GM21367 (cell line): ENCODE results near the gene FAM89B.

Source experiments
- ATAC-seq: cut with Tn5 transposase; IDR thresholded peaks from one replicate; pipeline ENCODE4 v1.9.1; 2021; ENCODE audit not compliant: unreplicated experiment

The FAM89B gene

GRCh38 chr11:65573391-65574079, 1.2 kb downstream of the FAM89B start:
- ATAC-seq: no peak

GRCh38 chr11:65574109-65574810, 1.9 kb downstream of the FAM89B start:
- no peak for ATAC-seq

GRCh38 chr11:65574811-65575567, 2.7 kb downstream of the FAM89B start:
- ATAC-seq: no peak

DNA sequence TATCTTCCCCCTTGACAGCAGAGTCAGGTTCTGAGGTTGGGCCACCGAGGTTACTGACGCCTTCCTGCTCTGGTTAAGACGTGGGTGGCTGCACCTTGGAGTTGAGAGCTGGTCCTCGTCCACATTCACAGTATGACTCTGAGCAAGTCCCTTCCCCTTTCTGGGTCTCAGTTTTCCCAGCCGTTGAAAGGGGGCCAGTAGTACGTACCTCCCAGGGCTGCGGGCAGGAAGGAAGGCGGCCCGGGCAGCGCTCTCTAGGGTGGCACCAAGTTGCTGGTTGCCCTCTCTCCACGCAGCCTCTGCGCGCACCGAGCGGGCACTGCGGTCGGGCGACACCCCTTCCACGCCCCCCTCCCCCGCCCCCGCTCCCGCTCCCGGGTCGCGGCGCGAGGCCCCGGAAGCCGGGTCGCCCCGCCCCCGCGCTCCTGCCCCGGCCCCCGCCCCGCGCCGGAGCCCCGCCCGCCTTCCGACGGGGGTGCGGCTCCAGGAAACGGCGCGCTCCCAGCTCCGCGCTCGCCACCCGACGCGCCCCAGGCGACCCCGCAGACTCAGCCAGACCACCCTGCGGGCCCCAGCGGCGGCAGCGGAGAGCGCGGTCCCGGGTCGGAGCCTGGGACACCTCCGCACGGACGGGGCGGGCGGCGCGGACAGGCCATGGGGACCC, 3.4 kb downstream of the FAM89B start, which contains the start of gene EHBP1L1:
Gene EHBP1L1, plus strand, starts transcription at position 486 of the 664 bp plus-strand sequence. CDS start 250 bp downstream, outside the sequence.
- ATAC-seq: no peak

DNA sequence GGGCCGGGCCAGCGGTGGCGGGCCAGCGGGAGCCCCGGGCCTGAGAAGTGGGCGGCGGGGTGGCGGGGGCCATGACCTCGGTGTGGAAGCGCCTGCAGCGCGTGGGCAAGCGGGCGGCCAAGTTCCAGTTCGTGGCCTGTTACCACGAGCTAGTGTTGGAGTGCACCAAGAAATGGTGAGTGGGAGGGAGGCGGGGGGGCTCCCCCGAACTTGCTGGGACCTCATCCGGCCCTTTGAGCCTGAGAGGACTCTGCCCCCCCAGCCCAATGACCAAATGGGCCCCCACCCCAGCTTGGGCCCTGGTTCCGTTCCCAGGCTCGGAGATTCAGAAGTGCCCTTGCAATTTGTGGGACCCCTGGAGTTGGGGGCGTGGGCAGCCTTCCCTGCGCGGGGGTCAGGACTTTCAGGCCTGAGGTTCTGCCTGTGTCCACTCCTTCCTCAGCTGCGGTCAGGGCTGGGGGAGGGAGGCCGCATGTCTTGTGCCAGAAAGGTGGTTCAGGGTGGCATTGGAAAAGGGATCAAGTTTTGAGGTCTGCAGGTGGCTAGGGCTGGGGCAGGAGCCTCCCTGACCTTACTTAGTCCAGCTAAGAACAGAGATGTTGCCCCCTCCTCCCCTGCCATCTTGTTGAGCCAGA, 4.0 kb downstream of the FAM89B start:
- no peak for ATAC-seq

DNA sequence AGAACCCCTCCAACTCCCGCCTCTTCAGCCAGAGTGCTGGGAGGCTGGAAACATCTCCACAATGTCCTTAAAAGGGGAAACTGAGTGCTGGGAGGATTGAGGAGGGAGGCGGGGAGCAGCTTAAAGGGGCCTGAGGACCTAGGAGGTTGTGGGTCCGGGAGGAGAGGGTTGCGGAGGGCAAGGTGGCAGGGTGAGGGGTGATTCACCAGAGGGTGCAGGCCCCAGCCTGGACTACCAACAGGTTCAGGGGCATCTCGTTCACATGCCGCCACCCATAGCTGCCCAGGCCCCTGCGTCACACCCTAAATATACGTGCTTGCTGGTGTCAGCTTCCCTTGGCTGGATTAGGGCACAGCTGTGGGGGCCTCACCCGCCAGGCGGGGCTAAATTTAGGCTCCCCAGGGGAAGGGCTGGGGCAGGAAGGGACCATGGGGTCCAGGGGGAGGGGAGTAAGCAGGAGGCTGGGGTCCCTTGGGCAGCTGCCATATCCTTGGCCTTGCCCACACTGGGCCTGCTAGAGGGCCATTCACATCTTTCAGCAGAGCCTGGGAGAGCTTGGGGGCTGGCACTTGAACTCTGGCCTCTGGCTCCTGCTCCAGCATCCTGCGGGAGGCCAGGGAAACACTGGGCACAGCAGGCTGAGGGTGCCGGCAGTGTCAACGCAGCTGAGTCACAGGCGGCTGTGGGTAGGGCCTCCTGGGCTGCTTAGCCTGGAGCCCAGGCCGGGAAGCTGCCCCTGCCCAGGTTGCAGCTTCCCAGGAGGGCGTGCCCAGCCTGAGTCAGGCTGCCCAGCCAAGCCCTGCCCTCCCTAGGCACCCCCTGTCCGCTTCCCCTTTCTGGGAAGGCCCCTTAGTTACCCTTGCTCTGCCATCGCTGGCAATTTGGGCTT, 4.8 kb downstream of the FAM89B start:
- ATAC-seq: no peak

DNA sequence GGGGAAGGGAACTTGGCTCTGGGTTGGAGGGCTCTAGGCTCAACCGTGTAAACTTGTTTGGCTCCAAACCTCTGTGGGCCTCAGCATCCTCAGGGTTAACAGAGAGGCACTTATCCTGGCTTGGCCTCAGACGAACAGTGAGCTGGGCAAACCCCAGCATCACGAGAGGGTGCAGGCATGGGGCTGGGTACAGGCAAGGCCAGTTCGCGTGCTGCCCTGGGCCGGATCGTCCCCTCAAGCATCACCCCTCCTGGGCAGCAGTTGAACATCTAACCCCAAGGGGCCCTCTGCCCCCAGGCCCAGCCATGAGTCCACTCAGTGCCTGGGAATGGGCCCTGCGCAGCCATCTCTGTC, 5.4 kb downstream of the FAM89B start:
- no peak for ATAC-seq

GRCh38 chr11:65578134-65578533, 5.8 kb downstream of the FAM89B start:
- no peak for ATAC-seq

DNA sequence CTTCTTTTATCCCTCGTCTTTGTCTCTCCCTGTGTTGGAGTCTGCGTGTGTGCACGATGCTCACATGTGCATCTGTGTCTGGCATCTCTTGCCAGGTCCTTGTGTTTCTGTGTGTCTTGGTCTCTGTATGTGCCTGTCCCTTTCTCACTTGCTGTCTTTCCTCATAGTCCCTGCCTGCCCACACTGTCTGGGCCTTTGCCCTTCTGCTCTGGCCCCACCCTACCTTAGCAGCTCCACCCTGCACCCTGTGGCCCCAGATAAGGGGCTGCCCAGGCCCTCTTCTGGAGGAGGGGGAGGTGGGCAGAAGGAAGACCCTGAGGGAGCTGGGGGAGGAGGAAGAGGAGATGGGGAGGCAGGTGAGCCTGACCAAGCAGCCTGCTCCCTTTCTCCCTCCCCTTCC, 6.3 kb downstream of the FAM89B start:
- ATAC-seq: no peak

- ATAC-seq: no peak
Observed at GRCh38 chr11:65579291-65579690, 7.0 kb downstream of the FAM89B start.

GRCh38 chr11:65580031-65580692, 7.8 kb downstream of the FAM89B start:
- no peak for ATAC-seq

DNA sequence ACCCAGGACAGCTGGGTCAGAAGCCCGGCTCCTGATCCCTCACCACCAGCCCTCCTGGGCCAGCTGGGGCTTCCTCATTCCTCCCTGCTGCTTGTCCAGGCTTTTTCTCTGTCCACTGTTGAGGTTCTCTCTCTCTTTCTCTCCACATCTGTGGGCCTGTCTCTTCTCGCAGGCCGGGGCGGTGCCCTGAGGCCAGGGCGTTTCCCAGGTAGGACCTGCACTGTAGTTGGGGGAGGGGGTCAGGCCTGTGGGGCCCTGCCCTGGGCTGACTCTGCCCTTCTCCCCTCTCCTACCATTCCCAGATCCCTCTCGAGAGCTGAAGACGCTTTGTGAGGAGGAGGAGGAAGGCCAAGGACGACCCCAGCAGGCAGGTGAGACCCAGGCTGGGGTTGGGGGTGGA, 8.4 kb downstream of the FAM89B start:
- no peak for ATAC-seq

DNA sequence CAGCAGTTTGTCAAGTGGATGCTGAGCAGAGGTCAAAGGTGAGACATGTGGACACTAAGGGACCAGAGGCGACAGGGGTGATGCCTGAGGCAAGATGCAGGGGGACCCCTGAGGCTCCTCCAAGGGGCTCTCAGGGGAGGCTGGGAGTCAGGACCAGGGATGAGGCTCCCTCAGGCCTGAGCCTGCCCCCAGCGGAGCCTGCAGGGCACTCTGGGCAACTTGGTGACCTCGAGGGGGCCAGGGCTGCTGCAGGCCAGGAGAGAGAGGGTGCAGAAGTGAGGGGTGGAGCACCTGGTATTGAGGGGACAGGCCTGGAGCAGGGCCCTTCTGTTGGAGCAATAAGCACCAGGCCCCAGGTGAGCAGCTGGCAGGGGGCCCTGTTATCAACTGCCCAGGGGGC, 9.6 kb downstream of the FAM89B start:
- ATAC-seq: no peak

GRCh38 chr11:65583589-65583988, 11.3 kb downstream of the FAM89B start:
- ATAC-seq: no peak

DNA sequence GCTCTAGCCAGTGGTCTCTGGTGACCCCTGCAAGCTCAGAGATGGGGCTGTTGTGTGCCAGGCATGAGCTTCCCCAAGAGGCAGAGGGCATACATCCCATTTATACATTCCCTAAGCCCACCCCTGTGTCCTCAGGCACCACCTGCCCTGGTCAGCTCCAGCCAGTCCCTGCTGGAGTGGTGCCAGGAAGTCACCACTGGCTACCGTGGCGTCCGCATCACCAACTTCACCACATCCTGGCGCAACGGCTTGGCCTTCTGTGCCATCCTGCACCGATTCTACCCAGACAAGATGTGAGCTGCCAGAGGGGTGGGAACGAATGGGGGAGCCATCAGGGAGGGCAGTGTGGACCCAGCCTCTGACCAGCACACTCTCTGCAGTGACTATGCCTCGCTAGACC, 11.8 kb downstream of the FAM89B start:
- no peak for ATAC-seq

DNA sequence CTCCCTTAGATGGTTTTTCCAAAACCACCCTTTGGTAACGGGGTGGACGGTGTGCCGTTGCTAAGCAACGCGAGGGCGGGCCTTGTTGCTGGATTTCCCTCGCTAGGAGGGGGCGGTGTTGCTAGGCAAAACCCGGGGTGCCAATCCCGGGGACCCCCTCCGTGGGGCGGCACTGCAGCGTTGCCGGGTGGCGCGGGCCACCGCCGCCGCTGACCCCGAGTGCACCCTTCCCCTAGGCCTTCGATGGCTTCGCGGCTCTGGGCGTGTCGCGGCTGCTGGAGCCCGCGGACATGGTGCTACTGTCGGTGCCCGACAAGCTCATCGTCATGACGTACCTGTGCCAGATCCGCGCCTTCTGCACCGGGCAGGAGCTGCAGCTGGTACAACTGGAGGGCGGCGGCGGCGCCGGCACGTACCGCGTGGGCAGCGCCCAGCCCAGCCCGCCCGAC, 12.4 kb downstream of the FAM89B start:
- ATAC-seq: no peak

DNA sequence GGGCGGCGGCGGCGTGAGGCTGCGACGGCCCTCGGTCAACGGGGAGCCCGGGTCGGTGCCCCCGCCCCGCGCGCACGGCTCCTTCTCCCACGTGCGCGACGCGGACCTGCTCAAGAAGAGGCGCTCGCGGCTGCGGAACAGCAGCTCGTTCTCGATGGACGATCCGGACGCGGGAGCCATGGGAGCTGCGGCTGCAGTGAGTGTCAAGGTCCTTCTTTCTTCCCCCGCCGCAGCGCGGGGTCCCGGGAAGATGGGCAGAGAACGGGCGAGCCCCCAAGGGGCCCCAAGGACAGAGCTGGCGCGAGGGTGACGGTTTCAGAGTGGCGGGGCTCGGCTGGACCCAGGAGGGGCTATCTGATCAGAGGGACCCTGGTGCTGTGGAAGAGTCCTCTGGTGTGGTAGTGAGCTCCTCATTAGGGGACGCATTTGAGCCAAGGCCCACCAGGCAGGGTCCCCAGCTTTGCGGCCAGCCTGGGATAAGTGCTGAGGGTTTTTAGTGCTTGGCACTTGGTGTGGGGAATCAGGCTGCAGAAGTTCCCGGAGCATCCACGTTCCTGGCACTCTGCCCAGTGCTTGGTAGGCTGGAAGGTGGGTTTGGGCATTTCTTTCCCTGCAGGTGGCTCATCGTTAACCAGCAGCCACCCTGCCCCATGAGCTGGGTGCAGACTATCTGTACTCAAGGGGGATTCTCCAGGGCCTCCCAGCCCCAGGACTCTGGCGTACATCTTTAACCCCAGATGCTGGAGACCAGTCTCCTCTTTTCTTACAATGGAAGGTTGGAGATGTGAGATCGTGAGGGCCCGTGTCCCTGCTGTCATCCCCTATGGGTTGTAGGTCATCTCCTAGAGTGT, 13.3 kb downstream of the FAM89B start:
- ATAC-seq: no peak

- ATAC-seq: no peak
Observed at GRCh38 chr11:65586247-65586630, 13.9 kb downstream of the FAM89B start.
